LNCAP (cell line): Measurements from ENCODE around the gene SLC24A3.

ENCODE experiments used
- TF ChIP-seq, protein P1 (sequence below): fragments of 450-650 bp; IDR thresholded peaks from 2 replicates; pipeline ENCODE4 v1.5.1; 2017; ENCODE audit warnings: mild to moderate bottlenecking

SLC24A3 gene

DNA sequence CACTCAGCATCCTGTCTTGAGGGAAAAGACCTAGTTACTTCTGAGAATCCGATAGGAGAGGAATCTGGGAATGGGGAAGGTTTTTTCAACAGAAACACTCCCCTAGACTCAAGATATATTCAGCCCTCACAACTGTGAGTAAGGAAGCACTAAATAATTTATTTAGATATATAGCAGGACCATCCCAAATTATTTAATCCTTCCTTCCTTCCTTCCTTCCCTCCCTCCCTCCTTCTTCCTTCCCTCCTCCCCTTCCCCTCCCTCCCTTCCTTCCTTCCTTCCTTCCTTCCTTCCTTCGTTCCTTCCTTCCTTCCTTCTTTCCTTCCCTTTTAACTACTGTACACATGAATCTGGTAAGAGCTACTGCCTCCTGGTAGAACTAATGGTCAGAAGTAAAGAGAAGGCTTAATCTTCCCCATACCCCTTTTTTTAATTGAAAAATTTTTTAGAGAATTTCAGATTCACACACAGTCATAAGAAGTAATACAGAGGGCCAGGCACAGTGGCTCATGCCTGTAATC lies 10.1 kb downstream of the SLC24A3 start:
- TF ChIP-seq, protein P1, sequence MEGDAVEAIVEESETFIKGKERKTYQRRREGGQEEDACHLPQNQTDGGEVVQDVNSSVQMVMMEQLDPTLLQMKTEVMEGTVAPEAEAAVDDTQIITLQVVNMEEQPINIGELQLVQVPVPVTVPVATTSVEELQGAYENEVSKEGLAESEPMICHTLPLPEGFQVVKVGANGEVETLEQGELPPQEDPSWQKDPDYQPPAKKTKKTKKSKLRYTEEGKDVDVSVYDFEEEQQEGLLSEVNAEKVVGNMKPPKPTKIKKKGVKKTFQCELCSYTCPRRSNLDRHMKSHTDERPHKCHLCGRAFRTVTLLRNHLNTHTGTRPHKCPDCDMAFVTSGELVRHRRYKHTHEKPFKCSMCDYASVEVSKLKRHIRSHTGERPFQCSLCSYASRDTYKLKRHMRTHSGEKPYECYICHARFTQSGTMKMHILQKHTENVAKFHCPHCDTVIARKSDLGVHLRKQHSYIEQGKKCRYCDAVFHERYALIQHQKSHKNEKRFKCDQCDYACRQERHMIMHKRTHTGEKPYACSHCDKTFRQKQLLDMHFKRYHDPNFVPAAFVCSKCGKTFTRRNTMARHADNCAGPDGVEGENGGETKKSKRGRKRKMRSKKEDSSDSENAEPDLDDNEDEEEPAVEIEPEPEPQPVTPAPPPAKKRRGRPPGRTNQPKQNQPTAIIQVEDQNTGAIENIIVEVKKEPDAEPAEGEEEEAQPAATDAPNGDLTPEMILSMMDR: no peak

DNA sequence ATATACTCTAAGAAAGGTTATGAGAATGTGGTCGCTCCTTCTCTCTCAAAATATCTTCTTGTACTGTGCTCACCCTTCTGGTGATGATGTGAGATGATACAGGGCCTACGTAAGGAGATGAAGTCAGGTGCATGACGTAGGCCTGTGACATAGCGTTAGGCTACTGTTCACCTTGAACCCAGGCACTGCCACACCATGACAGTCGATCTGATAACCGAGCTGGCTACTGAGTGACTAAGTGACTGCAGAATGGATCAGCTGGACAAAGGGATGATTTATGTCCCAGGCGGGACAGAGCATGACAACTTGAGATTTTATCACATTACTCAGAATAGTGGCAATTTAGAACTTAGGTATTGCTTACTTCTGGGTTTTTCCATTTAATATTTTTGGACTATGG lies 11.2 kb downstream of the SLC24A3 start:
- TF ChIP-seq, protein P1: no peak

DNA sequence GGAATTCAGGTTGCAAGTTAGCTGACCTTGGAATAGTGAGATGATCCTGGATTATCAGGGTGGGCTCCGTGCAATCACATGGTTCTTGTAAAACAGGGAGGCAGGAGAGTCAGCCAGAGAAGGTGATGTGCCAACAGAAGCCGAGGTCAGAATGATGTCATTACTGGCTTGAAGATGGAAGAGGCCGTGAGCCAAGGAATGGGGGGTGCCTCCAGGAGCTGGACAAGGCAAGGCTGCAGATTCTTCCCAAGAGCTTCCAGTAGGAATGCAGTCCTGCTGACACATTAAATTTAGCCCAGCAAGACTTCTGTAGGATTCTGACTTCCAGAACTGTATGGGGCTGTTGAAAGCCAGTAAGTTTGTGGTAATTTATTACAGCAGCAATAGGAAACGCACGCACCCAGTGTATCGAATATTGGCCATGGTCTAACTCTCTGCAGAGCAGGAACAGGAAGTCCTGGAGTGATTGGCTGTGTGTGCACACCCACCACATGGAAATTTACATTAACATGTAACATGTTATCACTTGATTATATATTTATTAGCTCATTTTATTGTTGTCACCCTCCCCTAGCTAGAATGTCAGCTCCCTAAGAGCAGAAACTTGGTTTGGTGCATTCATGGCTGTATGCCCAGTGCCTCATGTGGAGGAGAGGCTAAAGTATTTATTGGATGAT lies 19.1 kb downstream of the SLC24A3 start:
- TF ChIP-seq, protein P1: no peak

DNA sequence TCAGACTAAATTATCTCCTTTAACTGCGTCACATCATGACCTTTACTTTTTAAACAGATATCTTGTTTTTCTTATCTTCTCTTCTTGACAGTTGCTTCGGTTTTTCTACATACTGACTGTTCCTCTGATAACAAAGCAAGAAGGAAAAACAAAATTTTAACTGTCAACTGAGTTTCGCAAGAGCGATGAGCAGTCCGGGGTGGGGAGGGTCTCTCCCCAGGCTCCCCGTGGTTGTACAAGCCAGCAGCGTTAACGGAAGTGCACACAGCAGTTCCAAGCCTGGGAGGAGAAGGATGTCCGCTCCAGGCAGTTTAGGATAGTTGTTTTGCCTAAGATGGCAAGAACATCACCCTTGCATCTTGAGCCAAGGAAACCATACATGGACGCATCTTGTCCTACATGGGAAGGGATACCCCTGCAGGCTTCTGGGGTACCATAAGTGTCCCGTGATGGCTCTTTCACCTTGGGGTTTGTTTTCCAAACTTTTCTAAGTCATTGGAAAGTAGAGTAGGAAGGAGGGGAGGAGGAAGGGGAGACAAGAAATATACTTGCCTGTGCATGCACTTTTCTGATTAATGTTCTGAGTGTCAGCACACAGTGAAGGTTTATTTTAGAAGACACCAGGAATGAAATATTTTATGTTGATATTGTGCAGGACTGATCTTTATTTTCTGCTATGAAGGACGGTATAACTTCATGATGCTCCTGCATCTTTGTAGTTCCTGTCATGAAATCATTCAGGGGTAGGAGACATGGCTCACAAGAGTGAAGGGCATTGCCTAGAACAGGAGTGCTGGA lies 20.8 kb downstream of the SLC24A3 start:
- TF ChIP-seq, protein P1: no peak

DNA sequence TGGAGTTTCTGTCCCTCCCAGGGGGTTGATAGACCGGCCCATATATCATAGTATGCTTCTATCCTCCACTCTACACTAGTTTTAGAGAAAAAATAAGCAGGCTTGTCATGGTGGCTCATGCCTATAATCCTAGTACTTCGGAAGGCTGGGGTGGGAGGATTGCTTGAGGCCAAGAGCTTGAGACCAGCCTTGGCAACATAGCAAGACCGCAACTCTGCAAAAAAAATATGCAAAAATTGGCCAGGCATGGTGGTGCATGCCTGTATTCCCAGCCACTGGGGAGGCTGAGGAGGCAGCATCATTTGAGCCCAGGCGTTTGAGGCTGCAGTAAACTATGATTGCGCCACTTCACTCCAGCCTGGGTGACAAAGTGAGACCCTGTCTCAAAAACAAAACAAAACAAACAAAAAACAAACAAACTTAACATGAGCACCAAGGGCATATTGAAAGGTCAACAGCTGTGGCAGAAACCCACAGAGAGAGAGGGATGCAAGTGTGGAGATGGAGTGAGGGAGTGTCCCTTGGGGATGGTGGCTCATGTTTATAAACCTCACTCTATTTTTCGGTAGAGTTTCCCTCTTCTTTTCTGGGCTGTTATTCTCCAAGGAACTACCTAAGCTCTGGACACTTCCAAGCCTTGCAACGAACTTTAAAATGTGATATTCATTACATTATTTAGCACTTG lies 24.1 kb downstream of the SLC24A3 start:
- TF ChIP-seq, protein P1: no peak

DNA sequence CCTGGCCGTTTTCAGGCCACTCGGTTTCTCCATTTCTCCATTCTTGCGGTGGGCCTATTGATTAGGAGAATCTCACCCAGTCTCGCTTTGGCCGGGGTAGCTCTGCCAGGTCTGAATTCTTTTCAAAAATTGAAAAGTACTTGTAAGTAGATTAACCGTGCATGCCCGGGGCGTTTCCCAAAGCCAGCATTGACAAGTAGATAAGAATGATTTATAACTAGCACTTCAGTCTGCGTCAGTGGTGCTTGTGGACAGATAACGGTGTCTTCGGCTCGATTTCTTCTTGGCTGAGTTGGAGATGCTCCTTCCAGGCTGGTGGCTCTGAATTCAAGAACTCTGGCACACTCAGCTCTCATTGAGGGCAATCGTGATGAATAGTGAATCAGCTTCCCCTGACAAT lies 29.0 kb downstream of the SLC24A3 start:
- TF ChIP-seq, protein P1: no peak

DNA sequence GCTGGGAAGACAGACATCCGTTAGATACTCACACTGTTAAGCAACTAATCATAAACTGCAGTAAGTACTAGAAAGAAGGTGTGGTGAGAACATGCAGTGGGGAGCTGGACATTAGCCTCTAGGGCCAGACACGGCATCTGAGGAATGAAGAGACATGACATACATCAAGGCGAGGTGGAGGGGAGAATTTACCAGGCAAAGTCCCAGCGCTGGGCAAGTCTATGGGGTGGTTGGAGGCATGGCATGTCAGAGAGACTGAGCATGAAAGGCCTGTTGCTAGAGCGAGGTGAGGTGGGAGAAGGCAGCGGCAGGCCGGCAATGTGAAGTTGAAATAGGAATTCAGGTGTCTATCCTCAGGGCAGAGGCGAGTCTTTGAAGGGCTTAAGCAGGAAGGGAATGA lies 31.8 kb downstream of the SLC24A3 start:
- TF ChIP-seq, protein P1: no peak
